C4-2B (cell line): ENCODE results near the gene JDP2.

Source experiments
- H3K27ac ChIP-seq: fragments of 450-650 bp; 2 replicates; pipeline ENCODE4 v1.5.1; 2017
- CTCF ChIP-seq: fragments of 450-650 bp; conservative IDR thresholded peaks from 2 replicates; pipeline ENCODE4 v1.5.1; 2017; ENCODE audit warnings: mild to moderate bottlenecking
- ZFX ChIP-seq: fragments of 450-650 bp; IDR thresholded peaks from 2 replicates; pipeline ENCODE4 v1.6.1; 2017

The JDP2 gene

GRCh38 chr14:75437201-75438143 lies 9.7 kb downstream of the JDP2 start:
- no peak overlapping the region for H3K27ac ChIP-seq
- TF ChIP-seq CTCF, result no peak

GRCh38 chr14:75438486-75439080 lies 10.8 kb downstream of the JDP2 start:
- H3K27ac ChIP-seq, result no peak overlapping the region
- TF ChIP-seq CTCF (no peak), ZFX (no peak)

GRCh38 chr14:75439989-75440388 lies 12.2 kb downstream of the JDP2 start:
- H3K27ac ChIP-seq, result no peak overlapping the region
- TF ChIP-seq CTCF (no peak), ZFX (no peak)

DNA sequence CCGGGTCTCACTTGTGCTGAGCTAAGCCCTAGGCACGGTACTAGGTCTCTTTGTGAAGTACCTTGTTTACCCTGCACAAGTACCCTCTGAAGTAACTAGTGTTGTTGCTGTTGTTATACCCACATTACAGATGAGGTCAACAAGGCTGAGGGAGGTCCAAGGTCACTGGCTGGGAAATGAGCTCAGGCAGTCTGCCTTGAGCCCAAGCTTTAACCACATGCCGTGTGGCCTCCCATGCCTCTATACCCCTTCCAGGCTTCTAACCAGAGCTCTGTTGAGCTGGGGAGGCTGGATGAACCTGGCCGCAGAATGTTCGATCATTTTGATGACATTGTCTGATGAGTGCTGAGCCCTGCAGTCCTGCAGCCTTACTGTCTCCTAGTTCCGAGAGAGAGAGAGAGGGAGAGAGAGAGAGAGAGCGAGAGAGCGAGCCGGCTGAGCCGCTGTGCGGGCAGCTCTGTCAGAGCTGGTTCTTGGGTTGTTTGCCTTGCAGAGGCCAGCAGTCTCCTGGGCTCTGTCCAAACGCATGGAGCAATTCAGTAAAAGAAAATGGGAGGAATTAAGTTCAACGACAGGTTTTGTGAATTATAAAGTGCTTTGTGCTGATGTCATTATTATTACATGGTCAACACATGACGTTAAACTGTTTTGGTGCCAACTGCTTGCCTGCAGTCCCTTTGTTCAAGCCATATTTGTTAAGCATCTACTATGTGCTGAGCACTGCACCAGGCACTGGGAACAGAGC lies 13.1 kb downstream of the JDP2 start:
- TF ChIP-seq CTCF (no peak), ZFX (no peak)
- peak overlapping the region; percentile 44 for H3K27ac ChIP-seq

GRCh38 chr14:75441728-75442127 lies 13.9 kb downstream of the JDP2 start:
- H3K27ac ChIP-seq, result peak overlapping the region; percentile 44; the same call in 1 of the 2 replicates
- no peak for TF ChIP-seq CTCF
- no peak for TF ChIP-seq ZFX

DNA sequence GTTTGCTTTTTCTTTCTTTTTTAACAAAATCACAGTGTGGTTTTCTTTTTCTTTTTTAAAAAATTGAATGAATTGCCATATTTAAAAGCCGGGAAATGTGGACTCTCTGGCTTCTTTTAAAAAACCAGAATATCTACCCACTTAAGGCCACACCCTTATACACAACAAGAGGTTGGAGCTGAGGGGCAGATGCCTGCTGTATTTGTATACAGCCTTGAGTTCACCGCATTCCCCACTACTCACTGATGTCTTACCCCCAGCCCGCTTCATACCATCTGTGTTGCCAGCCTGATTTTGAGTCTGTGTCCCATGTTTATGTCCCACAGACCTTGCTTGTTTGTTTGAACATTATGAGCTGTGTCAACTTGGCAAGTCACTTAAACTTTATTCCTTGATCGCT lies 14.3 kb downstream of the JDP2 start:
- TF ChIP-seq CTCF (no peak), ZFX (no peak)

GRCh38 chr14:75442642-75443041 lies 14.8 kb downstream of the JDP2 start:
- TF ChIP-seq CTCF (no peak), ZFX (no peak)
- no peak overlapping the region for H3K27ac ChIP-seq

More for the DNA sequence above, 14.3 kb downstream of the JDP2 start:
- no peak overlapping the region for H3K27ac ChIP-seq
